H1 (cell line): Measurements from ENCODE around the gene C1QL2.

ENCODE experiments used
- CEBPB ChIP-seq: IDR thresholded peaks from 2 replicates; pipeline ENCODE4 v1.6.1; 2012; ENCODE audit warnings: low read depth, low read length
- CTCF ChIP-seq, 3 experiments: IDR thresholded peaks; 1 replicate in 2 of 3; 2 replicates in 1 of 3; pipeline versions ENCODE4 v1.5.1 to v1.6.1; 2011; ENCODE audit warnings: low read length in 3 of 3, mild to moderate bottlenecking in 3 of 3, inconsistent platforms in 2 of 3, low read depth in 1 of 3, moderate library complexity in 1 of 3; ENCODE audit not compliant: insufficient read depth in 1 of 3; ENCODE audit errors: control extremely low read depth in 1 of 3
- GABPA ChIP-seq: IDR thresholded peaks from 2 replicates; pipeline ENCODE4 v1.6.1; 2011; ENCODE audit warnings: mild to moderate bottlenecking, low read length, moderate library complexity, borderline replicate concordance; ENCODE audit not compliant: insufficient read depth
- JUND ChIP-seq: IDR thresholded peaks from 2 replicates; pipeline ENCODE4 v1.6.1; 2011; ENCODE audit warnings: mild to moderate bottlenecking, improper control_type of control experiment, low read length
- MAFK ChIP-seq: IDR thresholded peaks from 2 replicates; pipeline ENCODE4 v1.6.1; 2012; ENCODE audit warnings: low read depth, mild to moderate bottlenecking, improper control_type of control experiment, low read length
- POLR2AphosphoS5 ChIP-seq: IDR thresholded peaks from 2 replicates; pipeline ENCODE4 v1.6.1; 2011; ENCODE audit warnings: low read depth, low read length
- RAD21 ChIP-seq, 2 experiments: IDR thresholded peaks in 1 of 2; conservative IDR thresholded peaks in 1 of 2; 2 replicates each; pipeline ENCODE4 v1.6.1; 2011; ENCODE audit warnings: low read depth in 2 of 2, low read length in 2 of 2, improper control_type of control experiment in 1 of 2, inconsistent platforms in 1 of 2, mild to moderate bottlenecking in 1 of 2, moderate library complexity in 1 of 2
- RXRA ChIP-seq: IDR thresholded peaks from 2 replicates; pipeline ENCODE4 v1.6.1; 2011; ENCODE audit warnings: low read depth, mild to moderate bottlenecking, low read length, moderate library complexity; ENCODE audit not compliant: insufficient read depth
- SIN3A ChIP-seq, 2 experiments: IDR thresholded peaks in 1 of 2; conservative IDR thresholded peaks in 1 of 2; 2 replicates each; pipeline ENCODE4 v1.6.1; 2011 to 2012; ENCODE audit warnings: low read length in 2 of 2, improper control_type of control experiment in 1 of 2, low read depth in 1 of 2, mild to moderate bottlenecking in 1 of 2
- TAF1 ChIP-seq: IDR thresholded peaks from 2 replicates; pipeline ENCODE4 v1.6.1; 2011; ENCODE audit warnings: mild to moderate bottlenecking, low read depth, low read length
- ZNF274 ChIP-seq: IDR thresholded peaks from 2 replicates; pipeline ENCODE4 v1.7.0; 2012; ENCODE audit warnings: low read length, borderline replicate concordance; ENCODE audit errors: extremely low read depth
- TF ChIP-seq, protein P1 (sequence below): IDR thresholded peaks from 2 replicates; pipeline ENCODE4 v1.6.1; 2011; ENCODE audit warnings: low read length, improper control_type of control experiment

DNA sequence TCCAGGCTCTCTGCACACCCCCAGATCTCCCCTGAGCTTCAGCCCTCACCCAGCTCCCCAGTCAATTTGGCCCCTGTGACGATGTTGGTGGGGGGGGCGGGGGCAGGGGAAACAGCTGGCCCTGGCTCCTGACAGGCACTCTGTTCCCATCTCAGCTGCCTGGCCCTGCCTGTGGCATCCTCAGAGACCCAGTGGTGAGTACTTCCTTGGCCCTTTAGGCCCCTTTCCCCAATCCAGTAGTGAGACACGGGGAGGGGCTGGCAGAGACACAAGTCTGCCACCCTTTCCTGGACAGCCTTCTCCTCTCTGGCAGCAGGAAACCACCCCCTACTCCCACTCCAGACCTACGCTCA lies 19.3 kb upstream of the C1QL2 start:
- TF ChIP-seq CEBPB (no peak), RXRA (no peak), SIN3A (conservative IDR thresholded peaks at IDR 0.05 in 1 of 2, IDR thresholded peaks at IDR 0.05 in 1 of 2; ENCODE audit: low read depth in 1 of 2, low read length in 2 of 2) (no peak), CTCF (IDR thresholded peaks at IDR 0.05; ENCODE audit: control extremely low read depth in 1 of 3, insufficient read depth in 1 of 3, low read depth in 1 of 3, low read length in 3 of 3) (no peak), ZNF274 (no peak), POLR2AphosphoS5 (no peak), JUND (no peak), TAF1 (no peak), RAD21 (IDR thresholded peaks at IDR 0.05 in 1 of 2, conservative IDR thresholded peaks at IDR 0.05 in 1 of 2; ENCODE audit: low read depth in 2 of 2, low read length in 2 of 2) (no peak), GABPA (no peak), MAFK (no peak)
- TF ChIP-seq, protein P1, sequence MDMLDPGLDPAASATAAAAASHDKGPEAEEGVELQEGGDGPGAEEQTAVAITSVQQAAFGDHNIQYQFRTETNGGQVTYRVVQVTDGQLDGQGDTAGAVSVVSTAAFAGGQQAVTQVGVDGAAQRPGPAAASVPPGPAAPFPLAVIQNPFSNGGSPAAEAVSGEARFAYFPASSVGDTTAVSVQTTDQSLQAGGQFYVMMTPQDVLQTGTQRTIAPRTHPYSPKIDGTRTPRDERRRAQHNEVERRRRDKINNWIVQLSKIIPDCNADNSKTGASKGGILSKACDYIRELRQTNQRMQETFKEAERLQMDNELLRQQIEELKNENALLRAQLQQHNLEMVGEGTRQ, result no peak
